ENCODE results near the gene CNTN2. TPM values are rescaled to one million over a fixed set of nuclear protein-coding genes. Genes with fewer than 3 reads are reported as not detected.

The CNTN2 gene
- total RNA-seq, 2 donors from 2014 or later = 0.13 TPM; not detected in 1

DNA sequence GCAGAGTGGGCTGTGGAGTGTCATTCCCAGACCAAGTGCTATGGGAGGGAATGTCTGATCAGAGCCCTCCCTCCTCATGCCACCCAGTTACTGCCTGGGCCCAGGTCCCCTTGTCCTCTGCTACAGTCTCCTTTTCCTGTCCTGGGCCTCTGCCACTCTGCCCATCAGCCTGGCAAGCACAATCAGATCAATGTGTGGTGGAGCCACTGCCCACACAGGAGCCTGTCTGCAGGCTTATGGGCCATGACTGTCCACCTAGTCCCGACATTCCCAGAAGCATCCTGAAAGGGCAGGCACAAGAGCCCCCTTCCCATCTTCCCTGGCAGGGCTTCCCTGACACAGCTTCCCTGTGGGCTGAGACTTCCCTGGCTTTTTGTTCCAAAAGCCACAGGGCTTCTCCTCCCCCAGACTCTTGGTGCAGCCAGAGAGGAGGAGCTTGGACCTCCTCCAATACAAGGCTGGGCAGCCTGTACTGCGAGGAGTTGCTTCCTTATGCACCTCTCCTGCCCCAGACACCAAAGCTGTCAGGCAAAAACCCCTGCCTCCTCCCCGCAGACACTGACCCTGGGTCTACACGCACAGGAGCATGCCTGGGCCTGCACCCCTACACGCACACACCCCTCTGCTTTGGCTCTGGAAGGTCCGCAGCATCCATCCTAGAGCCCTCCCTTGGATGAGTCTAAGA is 29.2 kb upstream of the CNTN2 start:
- H3K4me3 Mint-ChIP-seq = no peak overlapping the region
- H3K4me1 Mint-ChIP-seq = peaks cover 31% of the 10 kb centered on the region
- no peak overlapping the region for H3K27ac ChIP-seq (ENCODE audit: low read depth, low read length)
- H3K27me3 ChIP-seq (ENCODE audit: control insufficient read depth, insufficient read depth, low read length, poor library complexity, severe bottlenecking) = no peaks in the 10 kb centered on the region
- no peak overlapping the region for H3K9ac ChIP-seq (ENCODE audit: extremely low read depth, low read length, poor library complexity, severe bottlenecking)
- peaks cover 3% of the 10 kb centered on the region for H3K36me3 Mint-ChIP-seq (ENCODE audit: low read depth)
- no peaks in the 10 kb centered on the region for H3K9me3 ChIP-seq (ENCODE audit: control insufficient read depth, low read length)
- no peaks in the 10 kb centered on the region for H3K9me3 Mint-ChIP-seq
- no peaks in the 10 kb centered on the region for H3K36me3 ChIP-seq (ENCODE audit: control insufficient read depth, insufficient read depth, low read length)
- no peak overlapping the region for H3K4me3 ChIP-seq (ENCODE audit: low read length)
- peaks cover 18% of the 10 kb centered on the region for H3K4me1 ChIP-seq (ENCODE audit: control insufficient read depth, insufficient read depth, low read length)
- TF ChIP-seq, protein P1, sequence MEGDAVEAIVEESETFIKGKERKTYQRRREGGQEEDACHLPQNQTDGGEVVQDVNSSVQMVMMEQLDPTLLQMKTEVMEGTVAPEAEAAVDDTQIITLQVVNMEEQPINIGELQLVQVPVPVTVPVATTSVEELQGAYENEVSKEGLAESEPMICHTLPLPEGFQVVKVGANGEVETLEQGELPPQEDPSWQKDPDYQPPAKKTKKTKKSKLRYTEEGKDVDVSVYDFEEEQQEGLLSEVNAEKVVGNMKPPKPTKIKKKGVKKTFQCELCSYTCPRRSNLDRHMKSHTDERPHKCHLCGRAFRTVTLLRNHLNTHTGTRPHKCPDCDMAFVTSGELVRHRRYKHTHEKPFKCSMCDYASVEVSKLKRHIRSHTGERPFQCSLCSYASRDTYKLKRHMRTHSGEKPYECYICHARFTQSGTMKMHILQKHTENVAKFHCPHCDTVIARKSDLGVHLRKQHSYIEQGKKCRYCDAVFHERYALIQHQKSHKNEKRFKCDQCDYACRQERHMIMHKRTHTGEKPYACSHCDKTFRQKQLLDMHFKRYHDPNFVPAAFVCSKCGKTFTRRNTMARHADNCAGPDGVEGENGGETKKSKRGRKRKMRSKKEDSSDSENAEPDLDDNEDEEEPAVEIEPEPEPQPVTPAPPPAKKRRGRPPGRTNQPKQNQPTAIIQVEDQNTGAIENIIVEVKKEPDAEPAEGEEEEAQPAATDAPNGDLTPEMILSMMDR (conservative IDR thresholded peaks at IDR 0.05) = no peak
- peak; percentile 60 for DNase-seq
- WGBS, 2 experiments (ENCODE audit: insufficient coverage in 1 of 2, insufficient read length in 1 of 2) = 79 to 81% methylated on average over 3 to 6 of the region's 6 CpGs
- no peak overlapping the region for H3K27ac Mint-ChIP-seq
- H3K27me3 Mint-ChIP-seq (ENCODE audit: insufficient read depth) = no peaks in the 10 kb centered on the region

DNA sequence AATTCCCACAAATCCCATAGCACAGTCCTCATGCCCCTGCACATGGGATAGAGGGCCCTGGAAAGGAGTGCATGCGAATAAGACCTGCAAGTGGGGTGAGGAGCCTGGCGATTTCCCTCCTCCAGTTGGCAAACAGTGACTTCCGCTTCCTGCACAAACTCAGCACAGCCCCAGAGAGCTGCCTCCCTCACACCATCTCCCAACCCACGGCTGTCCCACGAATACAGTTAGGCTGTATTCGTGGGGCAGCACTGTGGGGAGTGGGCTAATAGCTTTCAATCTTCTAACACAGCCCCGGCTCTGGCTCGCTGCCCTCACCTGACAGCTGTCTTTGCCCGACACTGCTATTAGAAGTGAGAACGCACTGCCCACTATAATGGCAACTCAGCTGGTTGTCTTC is 28.2 kb upstream of the CNTN2 start:
- Mint-ChIP-seq H3K4me1 (peaks cover 33% of the 10 kb centered on the region), H3K9me3 (no peaks in the 10 kb centered on the region), H3K27me3 (ENCODE audit: insufficient read depth) (no peaks in the 10 kb centered on the region), H3K4me3 (no peak overlapping the region), H3K36me3 (ENCODE audit: low read depth) (peaks cover 3% of the 10 kb centered on the region), H3K27ac (no peak overlapping the region)
- Histone ChIP-seq H3K9ac (ENCODE audit: extremely low read depth, low read length, poor library complexity, severe bottlenecking) (no peak overlapping the region), H3K27me3 (ENCODE audit: control insufficient read depth, insufficient read depth, low read length, poor library complexity, severe bottlenecking) (no peaks in the 10 kb centered on the region), H3K4me3 (ENCODE audit: low read length) (no peak overlapping the region), H3K4me1 (ENCODE audit: control insufficient read depth, insufficient read depth, low read length) (peaks cover 18% of the 10 kb centered on the region), H3K9me3 (ENCODE audit: control insufficient read depth, low read length) (no peaks in the 10 kb centered on the region), H3K27ac (ENCODE audit: low read depth, low read length) (peak overlapping the region; percentile 40), H3K36me3 (ENCODE audit: control insufficient read depth, insufficient read depth, low read length) (no peaks in the 10 kb centered on the region)
- TF ChIP-seq, protein P1 (conservative IDR thresholded peaks at IDR 0.05) = no peak
- no peak for DNase-seq
- 80 to 88% methylated on average over 1 to 10 of the region's 10 CpGs for WGBS, 2 experiments (ENCODE audit: insufficient coverage in 1 of 2, insufficient read length in 1 of 2)

DNA sequence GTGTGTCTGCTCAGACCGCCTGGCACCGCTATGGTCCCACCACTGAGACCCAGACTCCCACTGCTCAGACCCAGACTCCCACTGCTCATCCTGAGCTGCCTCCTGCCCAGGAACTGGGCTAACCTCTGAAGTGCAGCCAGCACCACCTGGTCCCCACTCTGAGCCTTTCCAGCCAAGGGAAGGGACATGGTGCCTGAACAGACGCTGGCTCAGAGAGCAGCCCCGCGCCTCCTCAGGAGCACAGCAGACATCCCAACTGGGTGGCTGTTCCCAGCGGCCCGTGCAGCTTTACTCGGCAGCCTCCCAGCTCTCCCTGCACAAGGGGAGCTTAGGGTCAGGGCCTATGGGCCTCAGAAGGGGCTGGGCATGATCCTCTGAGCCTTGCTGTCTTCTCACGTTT is 27.8 kb upstream of the CNTN2 start:
- TF ChIP-seq, protein P1 (conservative IDR thresholded peaks at IDR 0.05) = no peak
- H3K4me1 ChIP-seq (ENCODE audit: control insufficient read depth, insufficient read depth, low read length) = peaks cover 18% of the 10 kb centered on the region
- Mint-ChIP-seq H3K4me3 (no peak overlapping the region), H3K36me3 (ENCODE audit: low read depth) (peaks cover 3% of the 10 kb centered on the region), H3K27me3 (ENCODE audit: insufficient read depth) (no peaks in the 10 kb centered on the region), H3K9me3 (no peaks in the 10 kb centered on the region), H3K4me1 (peaks cover 33% of the 10 kb centered on the region), H3K27ac (no peak overlapping the region)
- no peaks in the 10 kb centered on the region for H3K36me3 ChIP-seq (ENCODE audit: control insufficient read depth, insufficient read depth, low read length)
- H3K27ac ChIP-seq (ENCODE audit: low read depth, low read length) = no peak overlapping the region
- H3K4me3 ChIP-seq (ENCODE audit: low read length) = no peak overlapping the region
- H3K9ac ChIP-seq (ENCODE audit: extremely low read depth, low read length, poor library complexity, severe bottlenecking) = no peak overlapping the region
- H3K27me3 ChIP-seq (ENCODE audit: control insufficient read depth, insufficient read depth, low read length, poor library complexity, severe bottlenecking) = no peaks in the 10 kb centered on the region
- 81 to 90% methylated on average over 4 to 9 of the region's 9 CpGs for WGBS, 2 experiments (ENCODE audit: insufficient coverage in 1 of 2, insufficient read length in 1 of 2)
- no peak for DNase-seq
- H3K9me3 ChIP-seq (ENCODE audit: control insufficient read depth, low read length) = no peaks in the 10 kb centered on the region

All from endodermal cell (in vitro differentiated cells).